Stimulated activated CD4-positive, alpha-beta T cell treated with anti-CD3 and anti-CD28 coated beads, Interleukin-4, amount 100 ng/mL, for 48 hours (primary cell): ENCODE data around the gene PRR5L.
"Not testable (repeated sequence)": the region's sequence is repeated elsewhere in the genome, so short reads cannot be mapped to it uniquely, and the experiment has no call there.

Experiments used
- DNase-seq, 2 donors: peaks; one replicate each; pipeline ENCODE4 v3.0.0-alpha.2; 2020; ENCODE audit warnings: low read depth in 2 of 2

PRR5L gene

GRCh38 chr11:36498721-36499120, 202.6 kb downstream of the PRR5L start:
- DNase-seq, result no peak

- DNase-seq, result no peak
Observed at GRCh38 chr11:36499315-36499714, 203.2 kb downstream of the PRR5L start.

- DNase-seq, result no peak
Observed at GRCh38 chr11:36500315-36500721, 204.2 kb downstream of the PRR5L start.

GRCh38 chr11:36501236-36501635, 205.1 kb downstream of the PRR5L start:
- no peak for DNase-seq

GRCh38 chr11:36507824-36508489, 211.9 kb downstream of the PRR5L start:
- DNase-seq, result no peak

GRCh38 chr11:36508743-36509142, 212.7 kb downstream of the PRR5L start:
- no peak for DNase-seq

- no peak for DNase-seq
Observed at GRCh38 chr11:36509201-36509639, 213.1 kb downstream of the PRR5L start.

- peak; percentile 86 to 92 for DNase-seq
Observed at GRCh38 chr11:36509694-36510593, 213.9 kb downstream of the PRR5L start, which contains the start of gene TRAF6. Gene TRAF6 (minus strand): TSS chr11:36510272. CDS start chr11:36501515, 8,757 bp downstream.

- DNase-seq, result no peak
Observed at GRCh38 chr11:36510594-36510942, 214.5 kb downstream of the PRR5L start.

- not testable (repeated sequence) for DNase-seq
Observed at GRCh38 chr11:36511062-36511461, 215.0 kb downstream of the PRR5L start.

GRCh38 chr11:36512016-36512415, 215.9 kb downstream of the PRR5L start:
- no peak for DNase-seq

GRCh38 chr11:36513965-36514364, 217.9 kb downstream of the PRR5L start:
- no peak for DNase-seq
